IMR-90 (cell line): ENCODE measurements around the gene LAG3. TPM values are rescaled to one million over a fixed set of nuclear protein-coding genes. Genes with fewer than 3 reads are reported as not detected.

Source experiments
- ATAC-seq: fragments of 200-7000 bp; cut with Tn5 transposase; 2 replicates; pipeline ENCODE4 v1.9.1; 2020; ENCODE audit warnings: low read depth, mild to moderate bottlenecking, moderate library complexity
- BruUV-seq: library from RNA; stranded (reverse); fragments of 400-500 nt; replicated peaks from 2 replicates; lab custom pipeline; 2021; lab: Mats Ljungman, UMichigan
- CTCF ChIA-PET: fragments of 300-600 bp; formaldehyde crosslinking; extraction: SDS; loops from one replicate; lab custom pipeline; 2021; ENCODE audit warnings: antibody characterized with exemption; lab: Yijun Ruan, JAX
- POLR2A ChIA-PET: fragments of 300-600 bp; sonication (Branson Sonifier 250); formaldehyde crosslinking; loops from one replicate; lab custom pipeline; 2022; ENCODE audit warnings: antibody characterized with exemption; ENCODE audit not compliant: unreplicated experiment; lab: Charles Lee
- DNase-seq: peaks from one replicate; pipeline ENCODE4 v3.0.0; 2013
- H2AFZ ChIP-seq: replicated peaks from 2 replicates; pipeline ENCODE3; 2013; ENCODE audit warnings: low read length, mild to moderate bottlenecking; ENCODE audit not compliant: poor library complexity
- H2AK5ac ChIP-seq: 2 replicates; pipeline ENCODE4 v1.6.1; 2013; ENCODE audit warnings: low read depth, low read length, inconsistent platforms
- H2AK9ac ChIP-seq: replicated peaks from 2 replicates; pipeline ENCODE3; 2013; ENCODE audit warnings: mild to moderate bottlenecking, low read depth, low read length, moderate library complexity; ENCODE audit not compliant: poor library complexity
- H2BK120ac ChIP-seq: 2 replicates; pipeline ENCODE4 v1.6.1; 2013; ENCODE audit warnings: low read depth, low read length, inconsistent platforms
- H2BK15ac ChIP-seq: 3 replicates; pipeline ENCODE4 v1.6.1; 2013; ENCODE audit warnings: low read depth, low read length, inconsistent platforms
- H2BK20ac ChIP-seq: 2 replicates; pipeline ENCODE4 v1.6.1; 2013; ENCODE audit warnings: low read depth, mild to moderate bottlenecking, inconsistent platforms, low read length, moderate library complexity
- H2BK5ac ChIP-seq: 2 replicates; pipeline ENCODE4 v1.6.1; 2013; ENCODE audit warnings: mild to moderate bottlenecking, low read depth, low read length, inconsistent platforms; ENCODE audit not compliant: poor library complexity, severe bottlenecking
- H3K14ac ChIP-seq: replicated peaks from 2 replicates; pipeline ENCODE4 v1.6.1; 2013; ENCODE audit warnings: low read depth, low read length, inconsistent platforms
- H3K18ac ChIP-seq: 2 replicates; pipeline ENCODE4 v1.6.1; 2013; ENCODE audit warnings: low read depth, low read length, control low read depth
- H3K23ac ChIP-seq: 2 replicates; pipeline ENCODE4 v1.6.1; 2013; ENCODE audit warnings: low read depth, low read length, inconsistent platforms
- H3K27ac ChIP-seq: 2 replicates; pipeline ENCODE4 v1.5.1; 2013; ENCODE audit warnings: mild to moderate bottlenecking, control low read depth, low read length; ENCODE audit not compliant: insufficient read depth
- H3K27me3 ChIP-seq: 2 replicates; pipeline ENCODE4 v1.6.1; 2013; ENCODE audit warnings: low read length; ENCODE audit not compliant: control insufficient read depth, insufficient read depth
- H3K36me3 ChIP-seq: 2 replicates; pipeline ENCODE4 v1.6.1; 2013; ENCODE audit warnings: low read length, mixed read lengths; ENCODE audit not compliant: control insufficient read depth, insufficient read depth
- H3K4ac ChIP-seq: 2 replicates; pipeline ENCODE4 v1.6.1; 2013; ENCODE audit warnings: low read depth, low read length, inconsistent platforms
- H3K4me1 ChIP-seq: 2 replicates; pipeline ENCODE4 v1.6.1; 2013; ENCODE audit warnings: low read length, mixed read lengths; ENCODE audit not compliant: control insufficient read depth, insufficient read depth
- H3K4me2 ChIP-seq: 2 replicates; pipeline ENCODE4 v1.6.1; 2013; ENCODE audit warnings: low read depth, mild to moderate bottlenecking, control low read depth, low read length, moderate library complexity
- H3K4me3 ChIP-seq: 2 replicates; pipeline ENCODE4 v1.5.1; 2013; ENCODE audit warnings: low read depth, mild to moderate bottlenecking, control low read depth, low read length, moderate library complexity; ENCODE audit not compliant: insufficient read depth
- H3K56ac ChIP-seq: 2 replicates; pipeline ENCODE4 v1.6.1; 2013; ENCODE audit warnings: low read length, inconsistent platforms; ENCODE audit not compliant: insufficient read depth; ENCODE audit errors: extremely low read depth
- H3K79me1 ChIP-seq, 2 experiments: 2 replicates each; pipeline ENCODE4 v1.6.1; 2013; ENCODE audit warnings: low read length in 2 of 2, inconsistent platforms in 1 of 2, low read depth in 1 of 2
- H3K9ac ChIP-seq: 2 replicates; pipeline ENCODE4 v1.6.1; 2013; ENCODE audit warnings: low read depth, low read length, control low read depth
- H3K9me1 ChIP-seq: 2 replicates; pipeline ENCODE4 v1.6.1; 2013; ENCODE audit warnings: low read length, inconsistent platforms; ENCODE audit not compliant: insufficient read depth
- H3K9me3 ChIP-seq: 2 replicates; pipeline ENCODE4 v1.6.1; 2013; ENCODE audit warnings: low read length; ENCODE audit not compliant: control insufficient read depth, insufficient read depth
- H4K20me1 ChIP-seq: 2 replicates; pipeline ENCODE4 v1.6.1; 2013; ENCODE audit warnings: low read length, inconsistent platforms; ENCODE audit not compliant: insufficient read depth
- H4K5ac ChIP-seq: 2 replicates; pipeline ENCODE4 v1.6.1; 2013; ENCODE audit warnings: mild to moderate bottlenecking, low read depth, low read length, control low read depth
- H4K8ac ChIP-seq, 2 experiments: 2 replicates each; pipeline ENCODE4 v1.6.1; 2013; ENCODE audit warnings: low read depth in 2 of 2, low read length in 2 of 2, control low read depth in 1 of 2, inconsistent platforms in 1 of 2
- H4K91ac ChIP-seq: 2 replicates; pipeline ENCODE4 v1.6.1; 2013; ENCODE audit warnings: low read depth, low read length, inconsistent platforms; ENCODE audit not compliant: insufficient read depth
- SMC3 ChIP-seq: fragments of 150-350 bp; IDR thresholded peaks from 2 replicates; pipeline ENCODE4 v1.6.1; 2016; ENCODE audit warnings: low read depth, mild to moderate bottlenecking, antibody characterized with exemption, low read length, moderate library complexity
- WGBS, 2 experiments: methylation state at CpG; one replicate each; pipeline versions ENCODE4 v1.1.5 to v1.1.7; 2013; ENCODE audit warnings: missing lambda C conversion rate in 2 of 2; ENCODE audit not compliant: insufficient read length in 1 of 2; ENCODE audit errors: extremely low coverage in 2 of 2; 5-methylcytosine and 5-hydroxymethylcytosine counted together
- dilution Hi-C: fragments of 300-500 bp; cut with HindIII; formaldehyde crosslinking; loops from one replicate; pipeline ENCODE4 v1.14.3; 2018; ENCODE audit warnings: low sequenced_read_pairs; ENCODE audit not compliant: unreplicated experiment
- in situ Hi-C: fragments of 300-500 bp; cut with MboI; formaldehyde crosslinking; loops from 3 replicates; pipeline ENCODE4 v1.14.3; 2019; ENCODE audit warnings: low sequenced_read_pairs, inconsistent platforms, mixed read lengths
- intact Hi-C: fragments of 100-400 bp; cut with micrococcal nuclease; formaldehyde crosslinking; loops from 2 replicates; pipeline ENCODE4 v1.10.0; 2022
- polyA plus RNA-seq, 3 experiments: library from polyadenylated mRNA; depleted of rRNA; stranded (reverse); fragments of >200 nt; gene quantifications; 2 replicates each; pipeline ENCODE4 v1.2.3, GENCODE V29; 2012; ENCODE audit warnings: low replicate concordance in 1 of 3
- total RNA-seq: library from RNA; depleted of rRNA; stranded (reverse); fragments of >200 nt; gene quantifications from 2 replicates; pipeline ENCODE4 v1.2.3, GENCODE V29; 2012
- TF ChIP-seq, protein P1 (sequence below): fragments of 150-350 bp; IDR thresholded peaks from 2 replicates; pipeline ENCODE4 v1.6.1; 2016; ENCODE audit warnings: low read depth, mild to moderate bottlenecking, low read length, moderate library complexity, borderline replicate concordance
- TF ChIP-seq, protein P2 (sequence below): conservative IDR thresholded peaks from 2 replicates; pipeline ENCODE4 v1.5.1; 2012; ENCODE audit warnings: mild to moderate bottlenecking, low read depth, low read length, improper control_type of control experiment

The LAG3 gene
- total and polyA plus RNA-seq, 2 of the 4 experiments (the other 2 are of a cell fraction) = 0.41 TPM; not detected in 1

DNA sequence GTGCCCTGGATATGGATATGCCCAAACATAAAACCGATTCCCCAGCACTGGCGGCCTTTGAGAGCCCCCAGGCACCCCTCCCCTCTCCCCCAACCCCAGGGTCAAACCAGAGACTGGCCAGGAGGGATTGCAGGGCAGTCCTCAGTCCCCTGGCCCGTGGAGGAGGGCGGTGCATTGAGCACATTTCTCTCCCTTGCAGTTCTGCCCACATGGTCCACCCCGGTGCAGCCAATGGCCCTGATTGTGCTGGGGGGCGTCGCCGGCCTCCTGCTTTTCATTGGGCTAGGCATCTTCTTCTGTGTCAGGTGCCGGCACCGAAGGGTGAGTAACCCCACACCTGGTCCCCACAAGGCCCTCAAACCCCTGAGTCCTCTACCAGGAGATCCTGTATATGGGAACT is 45.9 kb downstream of the LAG3 start:
- H3K14ac ChIP-seq = no peak overlapping the region
- no peaks in the 10 kb centered on the region for H4K20me1 ChIP-seq
- H3K18ac ChIP-seq = no peak overlapping the region
- no peak overlapping the region for H3K56ac ChIP-seq
- no TSS peak for BruUV-seq
- H3K79me1 ChIP-seq = peaks cover 0 to 3% of the 10 kb centered on the region in 2 experiments; a peak in 1 of 4 replicates
- no peak overlapping the region for H3K4ac ChIP-seq
- dilution Hi-C loops (no loop called here), in situ Hi-C loops (no loop called here), intact Hi-C loops (no loop called here)
- H3K9ac ChIP-seq = no peak overlapping the region
- no peak overlapping the region for H2BK15ac ChIP-seq
- H3K4me3 ChIP-seq = no peak overlapping the region
- peaks cover 3% of the 10 kb centered on the region for H3K36me3 ChIP-seq
- H2BK5ac ChIP-seq = no peak overlapping the region
- H3K4me1 ChIP-seq = peaks cover 10% of the 10 kb centered on the region; the same call in 1 of the 2 replicates
- H2AFZ ChIP-seq = no peak overlapping the region
- no peak overlapping the region for H2AK9ac ChIP-seq
- H4K5ac ChIP-seq = no peak overlapping the region
- H4K8ac ChIP-seq = no peak overlapping the region
- no peak for TF ChIP-seq SMC3
- TF ChIP-seq, protein P1, sequence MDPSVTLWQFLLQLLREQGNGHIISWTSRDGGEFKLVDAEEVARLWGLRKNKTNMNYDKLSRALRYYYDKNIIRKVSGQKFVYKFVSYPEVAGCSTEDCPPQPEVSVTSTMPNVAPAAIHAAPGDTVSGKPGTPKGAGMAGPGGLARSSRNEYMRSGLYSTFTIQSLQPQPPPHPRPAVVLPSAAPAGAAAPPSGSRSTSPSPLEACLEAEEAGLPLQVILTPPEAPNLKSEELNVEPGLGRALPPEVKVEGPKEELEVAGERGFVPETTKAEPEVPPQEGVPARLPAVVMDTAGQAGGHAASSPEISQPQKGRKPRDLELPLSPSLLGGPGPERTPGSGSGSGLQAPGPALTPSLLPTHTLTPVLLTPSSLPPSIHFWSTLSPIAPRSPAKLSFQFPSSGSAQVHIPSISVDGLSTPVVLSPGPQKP = no peak
- TF ChIP-seq, protein P2, sequence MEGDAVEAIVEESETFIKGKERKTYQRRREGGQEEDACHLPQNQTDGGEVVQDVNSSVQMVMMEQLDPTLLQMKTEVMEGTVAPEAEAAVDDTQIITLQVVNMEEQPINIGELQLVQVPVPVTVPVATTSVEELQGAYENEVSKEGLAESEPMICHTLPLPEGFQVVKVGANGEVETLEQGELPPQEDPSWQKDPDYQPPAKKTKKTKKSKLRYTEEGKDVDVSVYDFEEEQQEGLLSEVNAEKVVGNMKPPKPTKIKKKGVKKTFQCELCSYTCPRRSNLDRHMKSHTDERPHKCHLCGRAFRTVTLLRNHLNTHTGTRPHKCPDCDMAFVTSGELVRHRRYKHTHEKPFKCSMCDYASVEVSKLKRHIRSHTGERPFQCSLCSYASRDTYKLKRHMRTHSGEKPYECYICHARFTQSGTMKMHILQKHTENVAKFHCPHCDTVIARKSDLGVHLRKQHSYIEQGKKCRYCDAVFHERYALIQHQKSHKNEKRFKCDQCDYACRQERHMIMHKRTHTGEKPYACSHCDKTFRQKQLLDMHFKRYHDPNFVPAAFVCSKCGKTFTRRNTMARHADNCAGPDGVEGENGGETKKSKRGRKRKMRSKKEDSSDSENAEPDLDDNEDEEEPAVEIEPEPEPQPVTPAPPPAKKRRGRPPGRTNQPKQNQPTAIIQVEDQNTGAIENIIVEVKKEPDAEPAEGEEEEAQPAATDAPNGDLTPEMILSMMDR = no peak
- ChIA-PET POLR2A (no interaction called here), CTCF (no interaction called here)
- no peak overlapping the region for H3K23ac ChIP-seq
- no peak overlapping the region for H4K91ac ChIP-seq
- DNase-seq = no peak
- no peaks in the 10 kb centered on the region for H3K9me3 ChIP-seq
- ATAC-seq = no peak
- H3K9me1 ChIP-seq = peaks cover 4% of the 10 kb centered on the region; the same call in 1 of the 2 replicates
- no peak overlapping the region for H2BK120ac ChIP-seq
- WGBS, 2 experiments = 59% methylated on average over 4 of the region's 10 CpGs; no CpG with 5 or more reads in 1 of the 2 experiments
- no peak overlapping the region for H3K27ac ChIP-seq
- no peak overlapping the region for H2AK5ac ChIP-seq
- no peak overlapping the region for H2BK20ac ChIP-seq
- H3K27me3 ChIP-seq = peaks cover 4% of the 10 kb centered on the region; the same call in 1 of the 2 replicates
- H3K4me2 ChIP-seq = no peak overlapping the region
